Measurements from ENCODE around the gene STARD9. TPM values are rescaled to one million over a fixed set of nuclear protein-coding genes. Genes with fewer than 3 reads are reported as not detected.
A peak's percentile ranks its signal among the peaks of the same experiment; 100 is the strongest.
"Not testable (repeated sequence)": the region's sequence is repeated elsewhere in the genome, so short reads cannot be mapped to it uniquely, and the experiment has no call there.

Gene STARD9
- total RNA-seq, 1 donor from 2014 or later = 1.2 TPM

- peak; percentile 48 for ATAC-seq
Measured at GRCh38 chr15:42591238-42591934, 16.0 kb downstream of the STARD9 start.

- ATAC-seq = no peak
Measured at GRCh38 chr15:42592716-42593115, 17.3 kb downstream of the STARD9 start.

GRCh38 chr15:42593143-42593542 lies 17.7 kb downstream of the STARD9 start:
- ATAC-seq = no peak

GRCh38 chr15:42594095-42594494 lies 18.7 kb downstream of the STARD9 start:
- no peak for ATAC-seq

GRCh38 chr15:42595626-42596240 lies 20.3 kb downstream of the STARD9 start:
- ATAC-seq = no peak

- not testable (repeated sequence) for ATAC-seq
Measured at GRCh38 chr15:42601316-42601715, 25.9 kb downstream of the STARD9 start.

- ATAC-seq = no peak
Measured at GRCh38 chr15:42602501-42602900, 27.1 kb downstream of the STARD9 start.

GRCh38 chr15:42603978-42604377 lies 28.6 kb downstream of the STARD9 start:
- no peak for ATAC-seq

GRCh38 chr15:42604894-42605744 lies 29.7 kb downstream of the STARD9 start:
- no peak for ATAC-seq

GRCh38 chr15:42605796-42606195 lies 30.4 kb downstream of the STARD9 start:
- no peak for ATAC-seq

GRCh38 chr15:42608110-42608531 lies 32.7 kb downstream of the STARD9 start:
- peak; percentile 41 for ATAC-seq

- no peak for ATAC-seq
Measured at GRCh38 chr15:42608752-42609488, 33.5 kb downstream of the STARD9 start.

GRCh38 chr15:42611532-42611931 lies 36.1 kb downstream of the STARD9 start:
- no peak for ATAC-seq

GRCh38 chr15:42612367-42612912 lies 37.0 kb downstream of the STARD9 start:
- ATAC-seq = no peak

GRCh38 chr15:42616107-42616506 lies 40.7 kb downstream of the STARD9 start:
- ATAC-seq = no peak

- ATAC-seq = no peak
Measured at GRCh38 chr15:42619656-42620371, 44.4 kb downstream of the STARD9 start.

GRCh38 chr15:42621386-42621785 lies 46.0 kb downstream of the STARD9 start:
- no peak for ATAC-seq

GRCh38 chr15:42621996-42622925 lies 46.9 kb downstream of the STARD9 start:
- no peak for ATAC-seq

GRCh38 chr15:42623951-42624350 lies 48.5 kb downstream of the STARD9 start:
- ATAC-seq = no peak

GRCh38 chr15:42627485-42627884 lies 52.1 kb downstream of the STARD9 start:
- no peak for ATAC-seq

GRCh38 chr15:42628761-42629160 lies 53.4 kb downstream of the STARD9 start:
- ATAC-seq = no peak
